Fibroblast of lung (primary cell): ENCODE data around the gene CEP85.

Experiments
- CTCF ChIP-seq, 2 donors: IDR thresholded peaks in 1 of 2; conservative IDR thresholded peaks in 1 of 2; 1 replicate in 1 of 2; 2 replicates in 1 of 2; pipeline ENCODE4 v1.5.1; 2011 to 2012; ENCODE audit warnings: low read length in 2 of 2, control low read depth in 1 of 2, inconsistent platforms in 1 of 2, low read depth in 1 of 2, mild to moderate bottlenecking in 1 of 2
- EZH2 ChIP-seq: IDR thresholded peaks from 2 replicates; pipeline ENCODE4 v1.5.1; 2012; ENCODE audit warnings: low read length, control low read depth, mild to moderate bottlenecking; ENCODE audit errors: missing control alignments

GRCh38 chr1:26279456-26280332, 45.7 kb downstream of the CEP85 start, which contains the start of gene SH3BGRL3:
- peak; percentile 46 to 61 for TF ChIP-seq CTCF (conservative IDR thresholded peaks at IDR 0.05 in 1 of 2, IDR thresholded peaks at IDR 0.05 in 1 of 2; ENCODE audit: low read depth in 1 of 2, low read length in 2 of 2)
- no peak for TF ChIP-seq EZH2
